Fibroblast of lung (primary cell): ENCODE results near the gene B4GALT2.

Source experiments
- CTCF ChIP-seq, 2 donors: IDR thresholded peaks in 1 of 2; conservative IDR thresholded peaks in 1 of 2; 1 replicate in 1 of 2; 2 replicates in 1 of 2; pipeline ENCODE4 v1.5.1; 2011 to 2012; ENCODE audit warnings: low read length in 2 of 2, control low read depth in 1 of 2, inconsistent platforms in 1 of 2, low read depth in 1 of 2, mild to moderate bottlenecking in 1 of 2
- EZH2 ChIP-seq: IDR thresholded peaks from 2 replicates; pipeline ENCODE4 v1.5.1; 2012; ENCODE audit warnings: low read length, control low read depth, mild to moderate bottlenecking; ENCODE audit errors: missing control alignments

DNA sequence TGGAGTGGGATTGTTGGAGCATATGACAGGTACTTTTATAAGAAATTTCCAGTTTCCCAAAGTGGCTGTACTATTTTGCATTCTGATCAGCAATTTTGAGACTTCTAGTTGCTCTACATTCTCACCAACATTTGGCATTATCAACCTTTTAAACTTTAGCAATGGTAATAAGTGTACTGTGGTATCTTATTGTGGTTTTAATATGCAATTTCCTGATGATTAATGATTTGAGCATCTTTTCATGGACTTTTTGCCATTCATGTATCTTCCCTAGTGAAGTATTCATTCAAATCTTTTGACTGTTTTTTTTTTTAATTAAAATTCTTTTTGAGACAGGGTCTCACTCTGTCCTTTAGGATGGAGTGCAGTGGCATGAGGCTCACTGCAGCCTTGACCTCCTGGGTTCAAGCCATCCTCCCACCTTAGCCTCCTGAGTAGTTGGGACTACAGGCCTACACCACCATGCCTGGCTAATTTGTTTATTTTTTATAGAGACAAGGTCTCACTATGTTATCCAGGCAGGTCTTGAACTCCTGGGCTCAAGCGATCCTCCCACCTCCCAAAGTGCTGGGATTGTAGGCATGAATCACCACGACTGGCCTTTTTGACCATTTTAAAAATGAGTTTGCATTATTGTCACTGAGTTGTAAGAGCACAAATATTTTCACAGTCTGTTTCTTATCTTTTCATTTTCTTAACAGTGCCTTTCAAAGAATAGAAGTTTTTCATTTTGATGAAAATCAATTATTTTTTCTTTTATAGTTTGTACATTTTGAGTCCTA, 60.1 kb downstream of the B4GALT2 start:
- TF ChIP-seq CTCF (conservative IDR thresholded peaks at IDR 0.05 in 1 of 2, IDR thresholded peaks at IDR 0.05 in 1 of 2; ENCODE audit: low read depth in 1 of 2, low read length in 2 of 2) (no peak), EZH2 (no peak)
